Loucy (cell line): ENCODE results near the gene OGA.

Experiments used
- H2AFZ ChIP-seq: fragments of 200-600 bp; sonication (generic); 2 replicates; pipeline ENCODE4 v1.6.0; 2016; ENCODE audit warnings: antibody characterized with exemption, mild to moderate bottlenecking, low read length, moderate library complexity
- H3F3A ChIP-seq: fragments of 200-600 bp; 2 replicates; pipeline ENCODE4 v1.6.0; 2016; ENCODE audit warnings: antibody characterized with exemption, low read depth, mild to moderate bottlenecking
- H3K27me3 ChIP-seq: fragments of 200-600 bp; sonication (generic); 2 replicates; pipeline ENCODE4 v1.6.1; 2014; ENCODE audit warnings: low read length, mild to moderate bottlenecking; ENCODE audit not compliant: insufficient read depth, poor library complexity, severe bottlenecking
- H3K36me3 ChIP-seq: fragments of 200-600 bp; sonication (generic); 2 replicates; pipeline ENCODE4 v1.6.1; 2016; ENCODE audit warnings: low read length; ENCODE audit not compliant: insufficient read depth
- H3K4me1 ChIP-seq: fragments of 200-600 bp; sonication (generic); 2 replicates; pipeline ENCODE4 v1.5.1; 2014; ENCODE audit warnings: low read length, mild to moderate bottlenecking; ENCODE audit not compliant: insufficient read depth, poor library complexity, severe bottlenecking
- H3K4me2 ChIP-seq: fragments of 200-600 bp; sonication (generic); 2 replicates; pipeline ENCODE4 v1.6.0; 2014; ENCODE audit warnings: antibody characterized with exemption, low read length, low read depth, mild to moderate bottlenecking; ENCODE audit not compliant: poor library complexity, severe bottlenecking
- H3K4me3 ChIP-seq: fragments of 200-600 bp; sonication (generic); 2 replicates; pipeline ENCODE4 v1.5.1; 2014; ENCODE audit warnings: low read length, mild to moderate bottlenecking, mixed read lengths; ENCODE audit not compliant: poor library complexity, severe bottlenecking
- H3K79me2 ChIP-seq: fragments of 200-600 bp; sonication (generic); 2 replicates; pipeline ENCODE4 v1.6.1; 2014; ENCODE audit warnings: low read length; ENCODE audit not compliant: insufficient read depth
- H3K9ac ChIP-seq: fragments of 200-600 bp; sonication (generic); 2 replicates; pipeline ENCODE4 v1.6.0; 2014; ENCODE audit warnings: mild to moderate bottlenecking, low read depth, low read length, moderate library complexity; ENCODE audit not compliant: poor library complexity, severe bottlenecking
- H3K9me2 ChIP-seq: fragments of 200-600 bp; sonication (generic); replicated peaks from 2 replicates; pipeline ENCODE4 v1.6.1; 2016; ENCODE audit warnings: low read depth, low read length, mixed read lengths
- H3K9me3 ChIP-seq: fragments of 200-600 bp; sonication (generic); 2 replicates; pipeline ENCODE4 v1.6.1; 2014; ENCODE audit warnings: mild to moderate bottlenecking, antibody characterized with exemption, low read length, low read depth; ENCODE audit not compliant: insufficient read depth
- H4K20me1 ChIP-seq: fragments of 200-600 bp; sonication (generic); 2 replicates; pipeline ENCODE4 v1.6.0; 2014; ENCODE audit warnings: antibody characterized with exemption, low read length, mild to moderate bottlenecking; ENCODE audit not compliant: insufficient read depth, poor library complexity, severe bottlenecking
- CTCF ChIP-seq: fragments of 200-600 bp; sonication (generic); conservative IDR thresholded peaks from 2 replicates; pipeline ENCODE4 v1.5.1; 2014; ENCODE audit warnings: mild to moderate bottlenecking, antibody characterized with exemption, low read length
- EZH2phosphoT487 ChIP-seq: fragments of 200-600 bp; IDR thresholded peaks from 2 replicates; pipeline ENCODE4 v1.6.1; 2018; ENCODE audit warnings: antibody characterized with exemption, mild to moderate bottlenecking, moderate library complexity, borderline replicate concordance

OGA gene

GRCh38 chr10:101761226-101761625 lies 57.0 kb downstream of the OGA start:
- TF ChIP-seq EZH2phosphoT487 = no peak
- no peak for TF ChIP-seq CTCF

GRCh38 chr10:101760510-101760909 lies 57.7 kb downstream of the OGA start:
- Histone ChIP-seq H4K20me1 (no peaks in the 10 kb centered on the region), H3K9me3 (no peaks in the 10 kb centered on the region), H3K4me1 (no peaks in the 10 kb centered on the region), H3K4me3 (no peak overlapping the region), H3K79me2 (no peaks in the 10 kb centered on the region), H3K36me3 (no peaks in the 10 kb centered on the region), H3K9ac (no peak overlapping the region), H3K9me2 (no peaks in the 10 kb centered on the region), H3F3A (no peaks in the 10 kb centered on the region), H2AFZ (no peak overlapping the region), H3K4me2 (no peak overlapping the region), H3K27me3 (no peaks in the 10 kb centered on the region)
- TF ChIP-seq EZH2phosphoT487 (no peak), CTCF (no peak)

More at GRCh38 chr10:101761226-101761625, 57.0 kb downstream of the OGA start:
- Histone ChIP-seq H3K4me2 (no peak overlapping the region), H3K9me2 (no peaks in the 10 kb centered on the region), H3K4me1 (no peaks in the 10 kb centered on the region), H3K9me3 (no peaks in the 10 kb centered on the region), H2AFZ (no peak overlapping the region), H3K4me3 (no peak overlapping the region), H3F3A (no peaks in the 10 kb centered on the region), H3K9ac (no peak overlapping the region), H4K20me1 (no peaks in the 10 kb centered on the region), H3K27me3 (no peaks in the 10 kb centered on the region), H3K79me2 (no peaks in the 10 kb centered on the region), H3K36me3 (no peaks in the 10 kb centered on the region)

- Histone ChIP-seq H3K4me3 (no peak overlapping the region), H3K9ac (no peak overlapping the region), H3K36me3 (no peaks in the 10 kb centered on the region), H3K4me2 (no peak overlapping the region), H3K27me3 (no peaks in the 10 kb centered on the region), H3K9me2 (no peaks in the 10 kb centered on the region), H3F3A (no peaks in the 10 kb centered on the region), H4K20me1 (no peaks in the 10 kb centered on the region), H3K79me2 (no peaks in the 10 kb centered on the region), H2AFZ (no peak overlapping the region), H3K9me3 (no peaks in the 10 kb centered on the region), H3K4me1 (no peaks in the 10 kb centered on the region)
- no peak for TF ChIP-seq EZH2phosphoT487
Observed at GRCh38 chr10:101759309-101760247, 58.7 kb downstream of the OGA start.
